Right lobe of liver (tissue), 6 donors: ENCODE data around the gene CXCL12. TPM values are rescaled to one million over a fixed set of nuclear protein-coding genes. Genes with fewer than 3 reads are reported as not detected.

Experiments used
- ATAC-seq, 4 donors: fragments of 200-7000 bp; cut with Tn5 transposase; one replicate each; pipeline ENCODE4 v1.9.1; 2020; ENCODE audit warnings: mild to moderate bottlenecking in 4 of 4, moderate library complexity in 4 of 4
- DNase-seq, 3 donors: peaks; one replicate each; pipeline ENCODE4 v3.0.0-alpha.2; 2020
- H3K27ac ChIP-seq, 3 donors: fragments of 200-600 bp; one replicate each; pipeline ENCODE4 v1.8.0; 2022
- H3K27me3 ChIP-seq, 2 donors: fragments of 200-600 bp; one replicate each; pipeline ENCODE4 v1.8.0; 2022
- H3K36me3 ChIP-seq, 4 donors: fragments of 200-600 bp; sonication (generic) in 1 of 4; one replicate each; pipeline versions ENCODE4 v1.5.1 to v1.8.0; 2017 to 2022; ENCODE audit warnings: control low read depth in 1 of 4
- H3K4me1 ChIP-seq, 4 donors: fragments of 200-600 bp; sonication (generic) in 1 of 4; one replicate each; pipeline versions ENCODE4 v1.5.1 to v1.8.0; 2017 to 2022; ENCODE audit warnings: control low read depth in 1 of 4
- H3K4me3 ChIP-seq, 3 donors: fragments of 200-600 bp; one replicate each; pipeline ENCODE4 v1.8.0; 2022
- H3K9me3 ChIP-seq, 4 donors: fragments of 200-600 bp; sonication (generic) in 1 of 4; one replicate each; pipeline versions ENCODE4 v1.5.1 to v1.8.0; 2017 to 2022; ENCODE audit warnings: control low read depth in 1 of 4
- POLR2A ChIP-seq: fragments of 450-650 bp; IDR thresholded peaks from one replicate; pipeline ENCODE4 v1.6.1; 2017; ENCODE audit warnings: antibody characterized with exemption, mild to moderate bottlenecking
- whole genome bisulfite sequencing: methylation state at CpG from one replicate; pipeline ENCODE4 v1.1.6; 2018; ENCODE audit warnings: low coverage, low lambda C conversion rate; ENCODE audit not compliant: insufficient coverage; ENCODE audit errors: missing lambda C conversion rate; 5-methylcytosine and 5-hydroxymethylcytosine counted together
- intact Hi-C, 2 donors: fragments of 100-400 bp; cut with DNase I; formaldehyde crosslinking; loops; one replicate each; pipeline versions ENCODE4 v1.11.2 to v1.14.1; 2022
- total RNA-seq, 6 experiments: library from RNA; depleted of rRNA in 2 of 6; stranded (reverse); fragments of >200 nt in 2 of 6; fragmentation: NEBNext Ultra II Directional in 3 of 6; extraction: Animal tissue kit (Norgen Biotek cat#: 25700) in 3 of 6; gene quantifications; one replicate each; pipeline versions ENCODE4 v1.1.0 to v1.2.4, GENCODE V29; 2016 to 2023
- TF ChIP-seq, protein P1 (sequence below), 4 donors: fragments of 200-600 bp in 3 of 4; fragments of 450-650 bp in 1 of 4; IDR thresholded peaks; one replicate each; pipeline versions ENCODE4 v1.5.1 to v1.8.0; 2016 to 2022; ENCODE audit warnings: antibody characterized with exemption in 4 of 4, mild to moderate bottlenecking in 2 of 4
- donor health status: DM: no; HTN: yes; CAD: no.
- donor health status: DM: no; HTN: no; CAD: no.
- donor health status: DM: no; HTN: no; CAD: no.
- donor health status: DM: no; HTN: yes; CAD: no.
- donor health status: DM: no; HTN: yes; CAD: no.

CXCL12 gene
- total RNA-seq, 6 experiments from 2014 or later, result 17.5 to 116 (median 65.3) TPM

DNA sequence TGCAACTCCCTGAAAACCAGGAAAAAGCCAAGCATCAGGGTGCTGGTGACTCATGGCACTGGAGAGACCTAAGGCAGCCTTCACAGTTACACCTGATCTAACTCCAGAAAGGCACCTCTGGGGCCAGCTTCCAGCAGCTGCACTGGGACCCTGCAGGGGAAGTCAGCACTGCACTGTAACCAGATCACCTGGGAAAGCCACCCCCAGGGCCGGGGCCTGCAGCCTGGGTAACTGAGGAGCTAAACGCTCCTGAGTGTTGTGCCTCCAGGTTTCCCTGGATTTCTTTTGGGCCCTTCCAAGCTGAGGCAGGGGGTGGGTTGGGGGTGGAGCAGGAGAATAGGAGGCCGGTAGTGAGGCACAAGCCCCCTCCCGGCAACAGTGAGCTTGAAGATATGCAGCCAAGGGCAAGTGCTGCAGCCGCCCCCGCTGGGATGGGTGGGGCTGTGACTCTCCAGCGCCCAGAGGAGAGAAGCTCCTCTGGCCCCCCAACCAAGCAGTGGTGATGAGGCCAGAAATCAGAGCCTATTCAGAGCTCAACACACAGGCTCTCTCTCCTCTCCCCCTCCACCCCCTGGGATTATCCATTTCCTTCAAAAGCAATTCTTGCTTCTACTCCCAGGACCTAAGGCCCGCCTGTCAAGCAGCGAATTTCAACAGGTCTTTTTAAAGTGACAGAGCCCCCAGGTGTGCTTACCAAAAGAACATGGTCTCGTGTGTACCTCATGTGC, 2.6 kb downstream of the CXCL12 start:
- ATAC-seq (no peak), DNase-seq (no peak)
- WGBS, result 46% methylated on average over 4 of the region's 10 CpGs
- no peak for TF ChIP-seq POLR2A
- TF ChIP-seq, protein P1, sequence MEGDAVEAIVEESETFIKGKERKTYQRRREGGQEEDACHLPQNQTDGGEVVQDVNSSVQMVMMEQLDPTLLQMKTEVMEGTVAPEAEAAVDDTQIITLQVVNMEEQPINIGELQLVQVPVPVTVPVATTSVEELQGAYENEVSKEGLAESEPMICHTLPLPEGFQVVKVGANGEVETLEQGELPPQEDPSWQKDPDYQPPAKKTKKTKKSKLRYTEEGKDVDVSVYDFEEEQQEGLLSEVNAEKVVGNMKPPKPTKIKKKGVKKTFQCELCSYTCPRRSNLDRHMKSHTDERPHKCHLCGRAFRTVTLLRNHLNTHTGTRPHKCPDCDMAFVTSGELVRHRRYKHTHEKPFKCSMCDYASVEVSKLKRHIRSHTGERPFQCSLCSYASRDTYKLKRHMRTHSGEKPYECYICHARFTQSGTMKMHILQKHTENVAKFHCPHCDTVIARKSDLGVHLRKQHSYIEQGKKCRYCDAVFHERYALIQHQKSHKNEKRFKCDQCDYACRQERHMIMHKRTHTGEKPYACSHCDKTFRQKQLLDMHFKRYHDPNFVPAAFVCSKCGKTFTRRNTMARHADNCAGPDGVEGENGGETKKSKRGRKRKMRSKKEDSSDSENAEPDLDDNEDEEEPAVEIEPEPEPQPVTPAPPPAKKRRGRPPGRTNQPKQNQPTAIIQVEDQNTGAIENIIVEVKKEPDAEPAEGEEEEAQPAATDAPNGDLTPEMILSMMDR (IDR thresholded peaks at IDR 0.05), result no peak
- H3K27ac ChIP-seq, result peak overlapping the region in 1 of 3 donors; percentile 53
- no peaks in the 10 kb centered on the region for H3K36me3 ChIP-seq
- H3K27me3 ChIP-seq, result no peaks in the 10 kb centered on the region
- intact Hi-C loops, result loop anchor here in 1 of 2 donors (10.0 kb wide), 2 partner anchors 473 to 707 kb away; no protein-coding TSS in a partner anchor
- H3K9me3 ChIP-seq, result no peaks in the 10 kb centered on the region
- H3K4me3 ChIP-seq, result peak overlapping the region; percentile 35 to 56 (median 47)
- H3K4me1 ChIP-seq, result peaks cover 0 to 2% (median 0%) of the 10 kb centered on the region in 4 donors

DNA sequence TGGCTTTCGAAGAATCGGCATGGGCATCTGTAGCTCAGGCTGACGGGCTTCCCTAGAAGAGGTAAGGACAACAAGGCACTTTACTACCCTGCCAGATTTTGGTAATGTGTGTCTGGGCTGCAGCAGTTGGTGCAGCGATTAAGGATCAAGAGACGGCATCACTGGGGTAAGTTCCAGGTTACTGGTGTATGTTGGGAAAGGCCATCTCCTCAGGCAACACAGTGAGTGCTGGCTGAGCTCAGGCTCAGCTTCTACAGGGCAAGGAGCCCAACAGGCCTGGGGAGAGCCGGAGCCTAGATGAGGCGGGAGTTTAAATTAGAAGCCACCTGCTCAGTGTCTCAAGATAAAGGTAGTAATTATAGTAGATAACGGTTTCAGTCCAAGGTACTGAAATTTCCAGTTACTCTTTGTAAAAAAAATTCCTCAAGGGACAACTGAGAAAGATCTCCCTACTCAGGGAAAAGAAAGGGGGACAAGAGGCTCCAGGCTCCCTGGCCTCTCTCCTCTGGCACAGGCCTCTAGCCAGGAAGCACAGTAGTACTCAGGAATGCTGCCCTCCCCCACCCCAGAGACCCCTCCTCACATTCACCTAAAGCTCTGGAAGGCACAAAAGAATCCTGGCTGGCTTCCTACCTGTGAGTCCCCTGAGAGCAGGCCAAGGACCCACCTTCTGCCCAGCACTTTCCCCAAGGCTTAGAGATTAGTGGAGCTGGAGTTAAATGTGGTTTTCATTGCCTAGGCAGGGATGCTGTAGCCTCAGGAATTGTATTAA, 3.9 kb downstream of the CXCL12 start:
- WGBS, result 79% methylated on average over 5 of the region's 8 CpGs
- peak in 1 of 3 donors; percentile 18 for DNase-seq
- H3K27me3 ChIP-seq, result no peaks in the 10 kb centered on the region
- TF ChIP-seq POLR2A, result no peak
- TF ChIP-seq, protein P1 (IDR thresholded peaks at IDR 0.05), result no peak
- no peaks in the 10 kb centered on the region for H3K36me3 ChIP-seq
- no peaks in the 10 kb centered on the region for H3K4me1 ChIP-seq
- no peak overlapping the region for H3K4me3 ChIP-seq
- no peak overlapping the region for H3K27ac ChIP-seq
- no peak for ATAC-seq
- intact Hi-C loops, result loop anchor here in 1 of 2 donors (10.0 kb wide), 2 partner anchors 474 to 706 kb away; no protein-coding TSS in a partner anchor
- H3K9me3 ChIP-seq, result no peaks in the 10 kb centered on the region

DNA sequence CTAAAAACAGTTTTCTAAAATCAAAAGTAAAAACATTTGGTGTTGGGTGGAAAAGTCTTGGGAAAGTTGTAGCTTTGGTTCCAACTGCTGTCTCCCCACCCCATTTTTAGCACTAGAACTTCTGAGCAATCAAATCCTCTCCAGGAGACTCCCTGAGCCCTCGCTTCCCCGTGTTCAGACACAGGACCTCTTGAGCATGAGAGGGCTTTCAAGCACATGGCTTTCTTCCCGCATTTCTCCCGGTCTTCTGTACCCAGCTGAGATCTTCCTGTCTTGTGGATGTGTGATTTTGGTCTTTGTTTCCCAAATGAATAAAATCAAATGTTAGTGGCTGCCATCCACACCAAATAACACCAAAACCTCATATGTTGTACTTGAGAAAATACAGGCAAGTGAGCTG, 5.0 kb downstream of the CXCL12 start:
- H3K9me3 ChIP-seq, result no peaks in the 10 kb centered on the region
- DNase-seq, result peak in 1 of 3 donors; percentile 12
- 57% methylated on average over 4 of the region's 4 CpGs for WGBS
- no peaks in the 10 kb centered on the region for H3K36me3 ChIP-seq
- no peak for TF ChIP-seq POLR2A
- TF ChIP-seq, protein P1 (IDR thresholded peaks at IDR 0.05), result no peak
- H3K4me1 ChIP-seq, result no peaks in the 10 kb centered on the region
- intact Hi-C loops, result loop anchor here in 1 of 2 donors (10.0 kb wide), 2 partner anchors 475 to 705 kb away; no protein-coding TSS in a partner anchor
- no peak overlapping the region for H3K4me3 ChIP-seq
- no peaks in the 10 kb centered on the region for H3K27me3 ChIP-seq
- H3K27ac ChIP-seq, result no peak overlapping the region
- no peak for ATAC-seq

DNA sequence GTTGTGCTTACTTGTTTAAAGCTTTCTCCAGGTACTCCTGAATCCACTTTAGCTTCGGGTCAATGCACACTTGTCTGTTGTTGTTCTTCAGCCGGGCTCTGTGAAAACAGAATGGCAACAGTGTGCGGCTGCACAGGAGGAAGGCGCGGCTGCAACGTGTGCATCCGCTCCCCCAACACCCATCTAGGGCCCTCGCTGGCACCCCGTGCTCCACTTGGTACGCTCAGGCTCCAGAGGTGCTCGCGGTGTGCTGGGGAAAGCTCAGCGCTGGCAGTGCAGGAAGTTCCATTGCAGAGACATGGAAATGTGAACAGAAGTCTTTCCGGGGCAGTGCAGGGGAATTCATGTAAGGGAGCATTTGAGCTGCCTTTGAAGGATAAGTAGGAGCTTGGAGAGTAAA, 6.3 kb downstream of the CXCL12 start:
- no peak overlapping the region for H3K4me3 ChIP-seq
- WGBS, result 87% methylated on average over 14 of the region's 14 CpGs
- H3K4me1 ChIP-seq, result no peaks in the 10 kb centered on the region
- H3K9me3 ChIP-seq, result no peaks in the 10 kb centered on the region
- TF ChIP-seq, protein P1 (IDR thresholded peaks at IDR 0.05), result no peak
- no peak for TF ChIP-seq POLR2A
- no peak overlapping the region for H3K27ac ChIP-seq
- intact Hi-C loops, result no loop called here
- no peak for DNase-seq
- H3K36me3 ChIP-seq, result no peaks in the 10 kb centered on the region
- ATAC-seq, result no peak
- H3K27me3 ChIP-seq, result no peaks in the 10 kb centered on the region
